Smooth muscle cell (in vitro differentiated cells): ENCODE measurements around the gene PITPNC1. TPM values are rescaled to one million over a fixed set of nuclear protein-coding genes. Genes with fewer than 3 reads are reported as not detected.

Source experiments
- DNase-seq: peaks from one replicate; lab custom pipeline; 2025; ENCODE audit not compliant: unreplicated experiment; lab: John Stamatoyannopoulos, UW
- H2AFZ ChIP-seq: fragments of 200-600 bp; sonication (generic); 2 replicates; pipeline ENCODE4 v1.6.0; 2016; ENCODE audit warnings: antibody characterized with exemption, low read depth, mild to moderate bottlenecking
- H3F3A ChIP-seq: fragments of 200-600 bp; sonication (generic); 2 replicates; pipeline ENCODE4 v1.6.0; 2017; ENCODE audit warnings: antibody characterized with exemption, low read depth
- H3K27ac ChIP-seq: fragments of 200-600 bp; sonication (generic); 2 replicates; pipeline ENCODE4 v1.5.1; 2016; ENCODE audit warnings: low read depth, mild to moderate bottlenecking
- H3K27me3 ChIP-seq: fragments of 200-600 bp; sonication (generic); 2 replicates; pipeline ENCODE4 v1.6.1; 2016; ENCODE audit warnings: low read depth, mild to moderate bottlenecking
- H3K36me3 ChIP-seq: fragments of 200-600 bp; sonication (generic); 2 replicates; pipeline ENCODE4 v1.5.1; 2016; ENCODE audit warnings: low read depth
- H3K4me1 ChIP-seq: fragments of 200-600 bp; sonication (generic); 2 replicates; pipeline ENCODE4 v1.5.1; 2016; ENCODE audit warnings: low read depth
- H3K4me2 ChIP-seq: fragments of 200-600 bp; sonication (generic); 2 replicates; pipeline ENCODE4 v1.6.0; 2016; ENCODE audit warnings: mild to moderate bottlenecking
- H3K4me3 ChIP-seq: fragments of 200-600 bp; sonication (generic); 2 replicates; pipeline ENCODE4 v1.5.1; 2016; ENCODE audit warnings: mild to moderate bottlenecking
- H3K79me2 ChIP-seq: fragments of 200-600 bp; sonication (generic); 2 replicates; pipeline ENCODE4 v1.6.0; 2016; ENCODE audit warnings: low read depth, mild to moderate bottlenecking
- H3K9ac ChIP-seq: fragments of 200-600 bp; sonication (generic); 2 replicates; pipeline ENCODE4 v1.6.0; 2016; ENCODE audit warnings: low read depth
- H3K9me3 ChIP-seq: fragments of 200-600 bp; sonication (generic); replicated peaks from 2 replicates; pipeline ENCODE4 v1.5.1; 2016; ENCODE audit warnings: low read depth
- H4K20me1 ChIP-seq: fragments of 200-600 bp; sonication (generic); 2 replicates; pipeline ENCODE4 v1.6.0; 2016; ENCODE audit warnings: low read depth
- CTCF ChIP-seq: fragments of 200-600 bp; sonication (generic); IDR thresholded peaks from 2 replicates; pipeline ENCODE4 v1.5.1; 2017; ENCODE audit warnings: borderline replicate concordance, mild to moderate bottlenecking, antibody characterized with exemption; ENCODE audit not compliant: insufficient read depth, poor library complexity, severe bottlenecking
- WGBS: methylation state at CpG from one replicate; pipeline ENCODE4 v1.1.7; 2016; ENCODE audit warnings: low lambda C conversion rate; 5-methylcytosine and 5-hydroxymethylcytosine counted together
- polyA plus RNA-seq: library from polyadenylated mRNA; unstranded; fragments of >200 nt; fragmentation: Nextera tagmentation; extraction: Ambion mirVana; gene quantifications from 2 replicates; pipeline ENCODE4 v1.2.1, GENCODE V29; 2016
- total RNA-seq: library from RNA; depleted of rRNA; stranded (reverse); fragments of >200 nt; gene quantifications from 2 replicates; pipeline ENCODE4 v1.2.3, GENCODE V29; 2014

Gene PITPNC1
- total and polyA plus RNA-seq, 2 experiments from 2014 or later = 9.6 to 12.5 TPM

GRCh38 chr17:67393809-67394397 is 16.8 kb downstream of the PITPNC1 start:
- Histone ChIP-seq H3K4me3 (no peak overlapping the region), H3K4me1 (peaks cover 4% of the 10 kb centered on the region), H3K9ac (no peak overlapping the region), H3K4me2 (no peak overlapping the region), H3K9me3 (no peaks in the 10 kb centered on the region), H3K27ac (no peak overlapping the region), H3K27me3 (no peaks in the 10 kb centered on the region), H4K20me1 (peaks cover 3% of the 10 kb centered on the region), H3F3A (peaks cover 9% of the 10 kb centered on the region), H3K36me3 (no peaks in the 10 kb centered on the region), H2AFZ (no peak overlapping the region), H3K79me2 (peaks cover 19% of the 10 kb centered on the region)
- no peak for DNase-seq
- 67% methylated on average over 9 of the region's 9 CpGs for WGBS
- TF ChIP-seq CTCF = no peak

DNA sequence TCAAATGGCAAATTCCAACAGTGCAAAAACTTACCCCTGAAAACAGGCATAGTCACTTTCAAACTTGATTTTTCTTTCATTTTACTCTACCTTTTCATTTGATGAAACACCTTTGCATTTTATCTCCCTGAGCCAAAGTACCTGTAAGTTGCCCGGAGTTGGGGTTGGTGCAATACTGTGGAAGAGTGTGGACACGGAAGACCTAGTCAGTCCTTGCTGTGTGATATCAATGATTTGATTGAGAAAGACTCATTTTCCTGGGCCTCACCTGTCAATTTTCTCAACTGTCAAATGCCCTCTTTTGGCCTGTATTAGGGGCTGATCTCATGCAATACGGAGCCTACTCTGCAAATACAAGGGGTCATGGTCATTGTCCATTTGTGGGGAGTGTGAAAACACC is 22.6 kb downstream of the PITPNC1 start:
- Histone ChIP-seq H3K79me2 (peaks cover 39% of the 10 kb centered on the region), H3F3A (no peaks in the 10 kb centered on the region), H3K27ac (no peak overlapping the region), H3K9me3 (no peaks in the 10 kb centered on the region), H3K36me3 (no peaks in the 10 kb centered on the region), H2AFZ (no peak overlapping the region), H3K4me3 (no peak overlapping the region), H3K9ac (no peak overlapping the region), H3K4me2 (no peak overlapping the region), H3K4me1 (no peaks in the 10 kb centered on the region), H4K20me1 (peaks cover 7% of the 10 kb centered on the region), H3K27me3 (no peaks in the 10 kb centered on the region)
- TF ChIP-seq CTCF = no peak
- 94% methylated on average over 3 of the region's 3 CpGs for WGBS
- DNase-seq = no peak

DNA sequence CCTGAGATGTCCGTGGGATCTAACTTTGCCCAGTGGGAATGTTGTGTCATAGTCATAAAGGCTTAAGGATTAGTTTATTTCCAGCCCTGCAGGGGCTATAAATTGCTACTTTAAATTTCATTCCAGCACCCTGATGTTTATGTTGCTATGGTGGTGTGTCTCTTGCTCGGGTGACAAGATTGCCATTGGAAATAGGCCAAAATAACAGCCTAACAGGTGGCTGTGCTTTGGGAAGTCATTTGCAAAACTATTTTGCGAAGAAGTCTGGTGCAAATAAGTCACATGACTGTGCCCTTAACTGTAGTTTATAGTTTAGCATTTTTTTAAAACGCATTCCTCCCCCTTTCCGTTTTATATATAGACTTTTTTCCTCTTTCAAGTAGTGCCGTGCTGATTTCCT is 23.1 kb downstream of the PITPNC1 start:
- H3K27ac ChIP-seq = no peak overlapping the region
- H3K4me1 ChIP-seq = no peaks in the 10 kb centered on the region
- no peak overlapping the region for H3K9ac ChIP-seq
- no peak for DNase-seq
- H3K79me2 ChIP-seq = peaks cover 40% of the 10 kb centered on the region
- H2AFZ ChIP-seq = no peak overlapping the region
- peaks cover 7% of the 10 kb centered on the region for H4K20me1 ChIP-seq
- no peak for TF ChIP-seq CTCF
- 77% methylated on average over 6 of the region's 6 CpGs for WGBS
- H3K27me3 ChIP-seq = no peaks in the 10 kb centered on the region
- no peaks in the 10 kb centered on the region for H3K9me3 ChIP-seq
- H3K36me3 ChIP-seq = no peaks in the 10 kb centered on the region
- no peaks in the 10 kb centered on the region for H3F3A ChIP-seq
- H3K4me2 ChIP-seq = no peak overlapping the region
- H3K4me3 ChIP-seq = no peak overlapping the region

DNA sequence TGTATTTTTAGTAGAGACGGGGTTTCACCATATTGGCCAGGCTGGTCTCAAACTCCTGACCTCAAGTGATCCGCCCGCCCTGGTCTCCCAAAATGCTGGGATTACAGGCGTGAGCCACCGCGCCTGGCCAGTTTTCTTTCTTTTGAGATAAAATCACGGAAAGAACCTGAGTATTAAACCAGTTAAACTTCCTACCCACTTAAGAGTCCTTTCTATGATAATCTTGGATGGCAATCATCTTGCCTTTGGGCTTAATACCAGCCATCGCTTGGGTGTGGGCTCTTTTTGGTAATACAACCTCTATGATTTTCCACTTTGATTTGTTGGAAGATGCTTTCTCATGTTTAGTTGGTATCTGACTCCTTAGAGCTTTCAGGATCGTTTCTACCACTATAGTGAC is 24.0 kb downstream of the PITPNC1 start:
- Histone ChIP-seq H3K79me2 (peaks cover 46% of the 10 kb centered on the region), H2AFZ (no peak overlapping the region), H3K9me3 (no peaks in the 10 kb centered on the region), H3K4me1 (no peaks in the 10 kb centered on the region), H3K27ac (no peak overlapping the region), H3K36me3 (no peaks in the 10 kb centered on the region), H3K4me2 (no peak overlapping the region), H3F3A (no peaks in the 10 kb centered on the region), H3K4me3 (no peak overlapping the region), H3K9ac (no peak overlapping the region), H4K20me1 (peaks cover 4% of the 10 kb centered on the region), H3K27me3 (no peaks in the 10 kb centered on the region)
- 89% methylated on average over 9 of the region's 9 CpGs for WGBS
- no peak for DNase-seq
- TF ChIP-seq CTCF = no peak
